ENCODE results near the gene MAD2L2. TPM values are rescaled to one million over a fixed set of nuclear protein-coding genes. Genes with fewer than 3 reads are reported as not detected.

The MAD2L2 gene
- total RNA-seq, 1 experiment from 2014 or later, result 143 TPM

- no peak for DNase-seq (ENCODE audit: low read depth)
These were observed 1.4 kb upstream of the MAD2L2 start for GRCh38 chr1:11682287-11682771.

- no peak for DNase-seq (ENCODE audit: low read depth)
These were observed 478 bp downstream of the MAD2L2 start for GRCh38 chr1:11680270-11681070.

GRCh38 chr1:11678442-11678841, 2.5 kb downstream of the MAD2L2 start:
- DNase-seq (ENCODE audit: low read depth), result no peak

- no peak for DNase-seq (ENCODE audit: low read depth)
These were observed 4.4 kb downstream of the MAD2L2 start for GRCh38 chr1:11676386-11677103.

- DNase-seq (ENCODE audit: low read depth), result no peak
These were observed 5.6 kb downstream of the MAD2L2 start for GRCh38 chr1:11675325-11675724.

- DNase-seq (ENCODE audit: low read depth), result no peak
These were observed 6.5 kb downstream of the MAD2L2 start for GRCh38 chr1:11674488-11674887.

- no peak for DNase-seq (ENCODE audit: low read depth)
These were observed 7.7 kb downstream of the MAD2L2 start for GRCh38 chr1:11673089-11673769.

- no peak for DNase-seq (ENCODE audit: low read depth)
These were observed 9.2 kb downstream of the MAD2L2 start for GRCh38 chr1:11671544-11672286.

- no peak for DNase-seq (ENCODE audit: low read depth)
These were observed 9.8 kb downstream of the MAD2L2 start for GRCh38 chr1:11671205-11671543.

GRCh38 chr1:11670747-11671146, 10.2 kb downstream of the MAD2L2 start:
- no peak for DNase-seq (ENCODE audit: low read depth)

- DNase-seq (ENCODE audit: low read depth), result no peak
These were observed 12.4 kb downstream of the MAD2L2 start for GRCh38 chr1:11668516-11668915.

- peak; percentile 32 for DNase-seq (ENCODE audit: low read depth)
These were observed 16.4 kb downstream of the MAD2L2 start for GRCh38 chr1:11664336-11665065.

GRCh38 chr1:11661103-11661502, 19.8 kb downstream of the MAD2L2 start:
- DNase-seq (ENCODE audit: low read depth), result no peak

GRCh38 chr1:11659748-11660147, 21.2 kb downstream of the MAD2L2 start:
- DNase-seq (ENCODE audit: low read depth), result no peak

GRCh38 chr1:11658542-11658941, 22.4 kb downstream of the MAD2L2 start:
- no peak for DNase-seq (ENCODE audit: low read depth)

GRCh38 chr1:11657654-11658053, 23.3 kb downstream of the MAD2L2 start:
- no peak for DNase-seq (ENCODE audit: low read depth)

GRCh38 chr1:11654939-11655808, 25.8 kb downstream of the MAD2L2 start:
- DNase-seq (ENCODE audit: low read depth), result no peak

GRCh38 chr1:11654137-11654938, 26.6 kb downstream of the MAD2L2 start, which contains the start of the genes FBXO2 and FBXO44:
Gene FBXO2, minus strand, starts transcription at chr1:11654429. Its CDS starts 89 bp downstream, at chr1:11654340.
Gene FBXO44, plus strand, starts transcription at chr1:11654877. Its CDS starts 959 bp downstream, at chr1:11655836.
- DNase-seq (ENCODE audit: low read depth), result peak; percentile 8

GRCh38 chr1:11653861-11654136, 27.1 kb downstream of the MAD2L2 start:
- no peak for DNase-seq (ENCODE audit: low read depth)

Measured in RPMI7951 (cell line).